ENCODE measurements around the gene PADI4.
A peak's percentile ranks its signal among the peaks of the same experiment; 100 is the strongest.
"Not testable (repeated sequence)": the region's sequence is repeated elsewhere in the genome, so short reads cannot be mapped to it uniquely, and the experiment has no call there.

The PADI4 gene

DNA sequence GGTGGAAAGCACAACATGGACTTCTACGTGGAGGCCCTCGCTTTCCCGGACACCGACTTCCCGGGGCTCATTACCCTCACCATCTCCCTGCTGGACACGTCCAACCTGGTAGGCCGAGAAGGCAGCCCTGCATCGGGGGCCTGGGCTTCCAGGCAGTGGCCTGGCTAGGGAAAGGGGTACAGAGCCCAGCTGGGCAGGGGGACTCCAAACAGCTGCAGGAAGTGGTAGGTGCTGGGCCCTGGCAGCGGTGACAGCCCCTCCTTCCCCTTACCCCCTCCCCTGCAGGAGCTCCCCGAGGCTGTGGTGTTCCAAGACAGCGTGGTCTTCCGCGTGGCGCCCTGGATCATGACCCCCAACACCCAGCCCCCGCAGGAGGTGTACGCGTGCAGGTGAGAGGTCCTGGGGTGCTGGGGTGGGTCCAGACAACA is 34.0 kb downstream of the PADI4 start (continued):
- TF ChIP-seq, protein P1, sequence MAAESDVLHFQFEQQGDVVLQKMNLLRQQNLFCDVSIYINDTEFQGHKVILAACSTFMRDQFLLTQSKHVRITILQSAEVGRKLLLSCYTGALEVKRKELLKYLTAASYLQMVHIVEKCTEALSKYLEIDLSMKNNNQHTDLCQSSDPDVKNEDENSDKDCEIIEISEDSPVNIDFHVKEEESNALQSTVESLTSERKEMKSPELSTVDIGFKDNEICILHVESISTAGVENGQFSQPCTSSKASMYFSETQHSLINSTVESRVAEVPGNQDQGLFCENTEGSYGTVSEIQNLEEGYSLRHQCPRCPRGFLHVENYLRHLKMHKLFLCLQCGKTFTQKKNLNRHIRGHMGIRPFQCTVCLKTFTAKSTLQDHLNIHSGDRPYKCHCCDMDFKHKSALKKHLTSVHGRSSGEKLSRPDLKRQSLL (tag by site-specific recombination; IDR thresholded peaks at IDR 0.05): no peak
- no peak for TF ChIP-seq ZNF670 (tag by site-specific recombination; IDR thresholded peaks at IDR 0.05; ENCODE audit: low read depth)

DNA sequence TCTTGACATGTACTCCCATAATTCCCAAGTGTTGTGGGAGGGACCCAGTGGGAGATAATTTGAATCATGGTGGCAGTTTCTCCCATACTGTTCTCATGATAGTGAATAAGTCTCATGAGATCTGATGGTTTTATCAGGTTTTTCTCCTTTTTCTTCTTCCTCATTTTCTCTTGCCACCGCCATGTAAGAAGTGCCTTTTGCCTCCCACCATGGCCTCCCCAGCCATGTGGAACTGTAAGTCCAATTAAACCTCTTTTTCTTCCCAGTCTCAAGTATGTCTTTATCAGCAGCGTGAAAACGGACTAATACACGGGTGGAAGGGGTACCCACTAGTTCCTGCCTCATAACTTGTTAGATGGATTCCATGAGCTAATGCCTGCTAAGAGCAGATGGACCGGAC is 37.5 kb downstream of the PADI4 start:
- POLR2A ChIA-PET; H3K27ac ChIP-seq (ENCODE audit: extremely low read depth, low read depth, low read length); H3K4me1 ChIP-seq (ENCODE audit: control insufficient read depth, insufficient read depth, low read length); H3K9me3 ChIP-seq (ENCODE audit: control insufficient read depth, insufficient read depth, low read depth, low read length); H3K4me3 ChIP-seq (ENCODE audit: low read depth, low read length); H3K36me3 ChIP-seq (ENCODE audit: control insufficient read depth in 2 of 2, insufficient read depth in 1 of 2, low read length in 2 of 2): not testable (repeated sequence)
- CTCF ChIA-PET: interaction anchor here (1.6 kb wide), 1 partner anchor 220 kb away, joined by 4 read pairs; no protein-coding TSS in a partner anchor

DNA sequence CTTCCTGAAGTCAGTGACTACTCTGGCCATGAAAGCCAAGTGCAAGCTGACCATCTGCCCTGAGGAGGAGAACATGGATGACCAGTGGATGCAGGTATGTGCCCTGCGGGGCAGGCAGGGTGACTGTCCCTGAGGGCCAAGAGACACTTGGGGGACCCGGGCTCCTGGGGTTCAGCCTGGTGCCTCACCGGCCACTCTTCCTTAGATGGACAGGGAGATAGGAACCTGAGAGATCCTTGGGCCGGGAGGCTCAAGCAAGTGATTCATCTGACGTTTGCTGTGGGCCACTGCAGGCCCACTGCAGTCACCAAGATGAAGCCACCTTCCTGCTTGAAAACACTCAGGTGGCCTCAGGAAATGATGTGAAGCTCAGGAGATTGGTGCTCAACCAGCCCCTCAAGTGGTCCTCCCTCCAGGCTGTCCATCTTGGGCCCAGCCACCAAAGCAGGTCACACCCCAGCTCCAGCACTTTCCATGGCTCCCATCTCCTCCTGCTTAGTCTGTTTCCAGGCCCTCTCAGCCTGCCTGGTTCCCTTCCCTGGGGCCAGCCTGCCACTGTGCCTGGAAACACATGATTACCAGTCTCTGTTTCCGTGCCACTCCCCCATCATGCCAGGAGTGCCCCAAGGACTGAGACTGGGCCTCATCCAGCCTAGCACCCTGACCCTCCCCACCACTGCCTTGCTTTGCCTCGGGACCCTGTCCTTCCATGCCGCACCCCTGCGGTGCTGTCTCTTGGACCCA is 38.2 kb downstream of the PADI4 start:
- Histone ChIP-seq H3K27ac (ENCODE audit: extremely low read depth, low read depth, low read length) (no peak overlapping the region), H3K9me3 (ENCODE audit: control insufficient read depth, insufficient read depth, low read depth, low read length) (no peaks in the 10 kb centered on the region), H3K4me3 (ENCODE audit: low read depth, low read length) (no peak overlapping the region), H3K4me1 (ENCODE audit: control insufficient read depth, insufficient read depth, low read length) (no peaks in the 10 kb centered on the region), H3K36me3 (ENCODE audit: control insufficient read depth in 2 of 2, insufficient read depth in 1 of 2, low read length in 2 of 2) (no peaks in the 10 kb centered on the region)
- ChIA-PET POLR2A (no interaction called here), CTCF (no interaction called here)
- TF ChIP-seq BCL11A (tag by site-specific recombination; IDR thresholded peaks at IDR 0.05; ENCODE audit: low read depth) (no peak), ZNF16 (tag by site-specific recombination; IDR thresholded peaks at IDR 0.05; ENCODE audit: low read depth) (peak; percentile 58; the same call in 1 of the 2 replicates)

DNA sequence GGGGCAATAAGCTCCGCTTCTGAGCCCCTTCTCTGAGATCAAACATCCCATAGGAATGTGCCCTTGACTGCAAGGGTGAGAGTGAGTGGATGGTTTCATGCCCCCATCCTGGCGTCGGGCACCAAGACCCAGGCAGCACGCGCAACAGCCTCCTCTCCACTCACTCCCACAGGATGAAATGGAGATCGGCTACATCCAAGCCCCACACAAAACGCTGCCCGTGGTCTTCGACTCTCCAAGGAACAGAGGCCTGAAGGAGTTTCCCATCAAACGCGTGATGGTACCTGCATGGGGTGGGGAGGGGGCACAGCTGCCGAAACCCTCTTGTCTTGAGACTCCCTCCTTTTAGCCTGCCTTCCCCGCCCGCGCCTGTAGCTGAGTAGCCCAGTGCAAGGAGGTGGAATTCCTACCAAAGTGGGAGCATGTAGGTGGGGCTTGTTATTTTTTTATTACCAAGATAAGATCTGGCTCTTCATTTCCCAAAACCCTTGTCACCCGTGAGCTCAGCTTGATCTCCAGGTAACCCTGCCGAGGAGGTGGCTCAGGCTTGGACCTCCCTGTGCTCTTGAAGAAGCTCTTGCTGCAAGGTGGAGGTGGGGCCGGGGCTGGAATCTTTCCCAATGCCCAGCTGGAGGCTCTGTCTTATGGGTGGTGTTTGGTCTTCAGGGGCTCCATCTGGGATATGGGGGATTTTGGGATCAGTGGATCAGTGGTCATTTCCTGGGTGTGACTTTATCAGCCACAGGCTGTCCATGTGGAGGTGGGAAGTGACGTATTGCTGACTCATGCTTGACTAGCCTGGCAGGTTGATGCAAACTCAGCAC is 40.0 kb downstream of the PADI4 start:
- no peaks in the 10 kb centered on the region for H3K4me1 ChIP-seq (ENCODE audit: control insufficient read depth, insufficient read depth, low read length)
- no peak for TF ChIP-seq ZNF629 (tag by site-specific recombination; IDR thresholded peaks at IDR 0.05)
- TF ChIP-seq ZFHX2 (tag by site-specific recombination; conservative IDR thresholded peaks at IDR 0.05): peak; percentile 93
- 0 out of 2 replicates have a peak, but pooled peaks have one; percentile 33 for TF ChIP-seq GLIS1 (tag by site-specific recombination; IDR thresholded peaks at IDR 0.05)
- TF ChIP-seq ZNF214 (tag by site-specific recombination; IDR thresholded peaks at IDR 0.05; ENCODE audit: borderline replicate concordance): no peak
- TF ChIP-seq ZIC2 (tag by site-specific recombination; IDR thresholded peaks at IDR 0.05): peak; percentile 62
- TF ChIP-seq EGR2 (tag by site-specific recombination; IDR thresholded peaks at IDR 0.05; ENCODE audit: low read depth): peak; percentile 94
- H3K4me3 ChIP-seq (ENCODE audit: low read depth, low read length): no peak overlapping the region
- ChIA-PET CTCF (interaction anchor here (0.6 to 0.7 kb wide), 2 partner anchors 14 to 39 kb away, joined by 3 to 5 read pairs; no protein-coding TSS in a partner anchor), POLR2A (no interaction called here)
- no peak overlapping the region for H3K27ac ChIP-seq (ENCODE audit: extremely low read depth, low read depth, low read length)
- H3K36me3 ChIP-seq (ENCODE audit: control insufficient read depth in 2 of 2, insufficient read depth in 1 of 2, low read length in 2 of 2): no peaks in the 10 kb centered on the region
- H3K9me3 ChIP-seq (ENCODE audit: control insufficient read depth, insufficient read depth, low read depth, low read length): no peaks in the 10 kb centered on the region

DNA sequence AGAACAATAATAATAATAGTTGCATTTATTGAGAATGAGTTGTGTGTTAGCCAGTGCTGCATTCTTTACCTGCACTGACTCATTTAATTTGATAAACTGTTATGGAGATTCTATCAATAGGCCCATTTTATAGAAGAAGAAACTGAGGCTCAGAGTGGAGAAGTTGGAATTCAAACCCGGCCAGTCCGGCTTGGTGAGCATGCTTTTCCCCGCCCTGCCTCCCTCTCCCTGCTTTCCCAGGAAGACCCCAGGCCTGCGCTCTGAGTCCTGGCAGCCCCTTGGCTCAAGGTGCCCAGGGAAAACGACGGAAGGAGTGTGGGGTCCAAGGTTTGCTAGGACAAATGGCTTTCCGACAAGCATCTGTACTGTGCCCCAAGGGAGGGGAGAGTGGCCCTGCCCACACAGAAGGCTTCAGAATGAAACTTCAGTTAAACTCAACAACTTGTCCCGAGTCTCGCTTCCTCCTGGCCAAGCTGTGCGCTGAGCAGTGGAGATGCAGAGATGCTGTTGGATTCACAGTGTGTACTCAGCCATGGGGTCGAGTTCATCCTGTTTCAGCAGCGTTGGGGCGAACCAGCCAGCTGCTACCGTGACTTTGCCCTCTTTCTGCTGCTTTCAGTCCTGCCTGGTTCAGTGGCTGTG is 40.7 kb downstream of the PADI4 start:
- Histone ChIP-seq H3K4me3 (ENCODE audit: low read depth, low read length) (no peak overlapping the region), H3K4me1 (ENCODE audit: control insufficient read depth, insufficient read depth, low read length) (no peaks in the 10 kb centered on the region), H3K9me3 (ENCODE audit: control insufficient read depth, insufficient read depth, low read depth, low read length) (no peaks in the 10 kb centered on the region), H3K27ac (ENCODE audit: extremely low read depth, low read depth, low read length) (no peak overlapping the region), H3K36me3 (ENCODE audit: control insufficient read depth in 2 of 2, insufficient read depth in 1 of 2, low read length in 2 of 2) (no peaks in the 10 kb centered on the region)
- CTCF ChIA-PET: interaction anchor here (0.7 kb wide), 1 partner anchor 365 kb away, joined by 3 read pairs; no protein-coding TSS in a partner anchor
- TF ChIP-seq ZNF777 (tag by site-specific recombination; IDR thresholded peaks at IDR 0.05; ENCODE audit: borderline replicate concordance) (no peak), ZNF221 (tag by site-specific recombination; IDR thresholded peaks at IDR 0.05; ENCODE audit: borderline replicate concordance) (no peak)
- POLR2A ChIA-PET: no interaction called here
